ENCODE data around the gene MVB12B.

GRCh38 chr9:126348911-126349550, 22.4 kb downstream of the MVB12B start:
- TF ChIP-seq FOXM1 (IDR thresholded peaks at IDR 0.05; ENCODE audit: borderline replicate concordance, low read depth) (no peak), REST (IDR thresholded peaks at IDR 0.05; ENCODE audit: low read depth) (no peak), TEAD4 (IDR thresholded peaks at IDR 0.05) (no peak), EP300 (IDR thresholded peaks at IDR 0.05; ENCODE audit: borderline replicate concordance) (no peak), CEBPB (IDR thresholded peaks at IDR 0.05) (no peak), ZBTB7A (IDR thresholded peaks at IDR 0.05; ENCODE audit: low read depth) (no peak), TCF12 (IDR thresholded peaks at IDR 0.05; ENCODE audit: low read depth) (no peak), YY1 (IDR thresholded peaks at IDR 0.05; ENCODE audit: low read depth) (no peak), MAX (IDR thresholded peaks at IDR 0.05) (no peak), RAD21 (IDR thresholded peaks at IDR 0.05; ENCODE audit: low read depth) (no peak)

Data from Ishikawa (cell line).